ENCODE results near the gene PANX1.

- TF ChIP-seq CTCF (IDR thresholded peaks at IDR 0.05; ENCODE audit: insufficient read depth, low read length, poor library complexity, severe bottlenecking): no peak
- no peak for TF ChIP-seq EZH2phosphoT487 (conservative IDR thresholded peaks at IDR 0.05; ENCODE audit: low read length)
Observed at GRCh38 chr11:94149431-94150017, 20.9 kb downstream of the PANX1 start.

Data from SU-DHL-6 (cell line).